ENCODE measurements around the gene PPP3CA.

DNA sequence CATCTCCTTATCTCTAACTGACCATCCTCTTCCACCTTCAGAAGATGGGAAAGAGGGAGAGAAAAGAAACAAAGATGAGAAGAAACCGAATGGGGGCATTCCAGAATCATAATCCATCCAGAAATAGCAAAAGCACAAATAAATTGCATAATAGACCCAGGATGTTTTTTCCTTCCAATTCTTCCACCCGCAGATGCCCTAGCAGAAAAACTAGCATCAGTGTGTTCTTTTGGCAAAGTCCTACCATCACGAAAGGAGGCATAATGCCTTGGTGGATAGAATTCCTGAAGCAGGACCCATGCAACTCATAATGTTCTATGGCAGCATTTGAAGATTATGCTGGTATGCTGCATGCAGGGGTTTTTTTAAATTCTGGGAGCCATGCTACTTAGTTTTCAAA is 279.2 kb downstream of the PPP3CA start:
- TF ChIP-seq POLR2A (IDR thresholded peaks at IDR 0.05; ENCODE audit: extremely low read depth, insufficient read length) = no peak
- TF ChIP-seq, protein P1, sequence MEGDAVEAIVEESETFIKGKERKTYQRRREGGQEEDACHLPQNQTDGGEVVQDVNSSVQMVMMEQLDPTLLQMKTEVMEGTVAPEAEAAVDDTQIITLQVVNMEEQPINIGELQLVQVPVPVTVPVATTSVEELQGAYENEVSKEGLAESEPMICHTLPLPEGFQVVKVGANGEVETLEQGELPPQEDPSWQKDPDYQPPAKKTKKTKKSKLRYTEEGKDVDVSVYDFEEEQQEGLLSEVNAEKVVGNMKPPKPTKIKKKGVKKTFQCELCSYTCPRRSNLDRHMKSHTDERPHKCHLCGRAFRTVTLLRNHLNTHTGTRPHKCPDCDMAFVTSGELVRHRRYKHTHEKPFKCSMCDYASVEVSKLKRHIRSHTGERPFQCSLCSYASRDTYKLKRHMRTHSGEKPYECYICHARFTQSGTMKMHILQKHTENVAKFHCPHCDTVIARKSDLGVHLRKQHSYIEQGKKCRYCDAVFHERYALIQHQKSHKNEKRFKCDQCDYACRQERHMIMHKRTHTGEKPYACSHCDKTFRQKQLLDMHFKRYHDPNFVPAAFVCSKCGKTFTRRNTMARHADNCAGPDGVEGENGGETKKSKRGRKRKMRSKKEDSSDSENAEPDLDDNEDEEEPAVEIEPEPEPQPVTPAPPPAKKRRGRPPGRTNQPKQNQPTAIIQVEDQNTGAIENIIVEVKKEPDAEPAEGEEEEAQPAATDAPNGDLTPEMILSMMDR (IDR thresholded peaks at IDR 0.05; ENCODE audit: low read depth, low read length) = no peak

Data from NB4 (cell line).